Psoas muscle (tissue), 8 donors: ENCODE results near the gene RLN1. TPM values are rescaled to one million over a fixed set of nuclear protein-coding genes. Genes with fewer than 3 reads are reported as not detected.
A peak's percentile ranks its signal among the peaks of the same experiment; 100 is the strongest.
"Not testable (repeated sequence)": the region's sequence is repeated elsewhere in the genome, so short reads cannot be mapped to it uniquely, and the experiment has no call there.

Experiments
- ATAC-seq, 4 donors: fragments of 200-7000 bp; cut with Tn5 transposase; one replicate each; pipeline ENCODE4 v1.9.1; 2020; ENCODE audit warnings: moderate library complexity in 3 of 4, mild to moderate bottlenecking in 2 of 4
- DNase-seq, 2 donors: peaks; one replicate each; pipeline ENCODE4 v3.0.0-alpha.2; 2020
- H3K27ac ChIP-seq: fragments of 200-600 bp; one replicate; pipeline ENCODE4 v1.8.0; 2022
- H3K27me3 ChIP-seq, 3 donors: fragments of 200-600 bp in 1 of 3; one replicate each; pipeline versions ENCODE4 v1.6.1 to v1.8.0; 2013 to 2022; ENCODE audit warnings: low read length in 2 of 3, mild to moderate bottlenecking in 2 of 3, moderate library complexity in 1 of 3; ENCODE audit not compliant: insufficient read depth in 3 of 3
- H3K36me3 ChIP-seq, 2 donors: fragments of 200-600 bp in 1 of 2; one replicate each; pipeline versions ENCODE4 v1.6.1 to v1.8.0; 2013 to 2022; ENCODE audit warnings: low read depth in 1 of 2, mild to moderate bottlenecking in 1 of 2, moderate library complexity in 1 of 2; ENCODE audit not compliant: insufficient read depth in 1 of 2
- H3K4me1 ChIP-seq: fragments of 200-600 bp; one replicate; pipeline ENCODE4 v1.8.0; 2022
- H3K4me3 ChIP-seq: fragments of 200-600 bp; one replicate; pipeline ENCODE4 v1.8.0; 2022; ENCODE audit warnings: mild to moderate bottlenecking
- H3K9me3 ChIP-seq: fragments of 200-600 bp; one replicate; pipeline ENCODE4 v1.8.0; 2022
- WGBS, 3 donors: extraction: QIAGEN DNeasy Blood & Tissue Kit; methylation state at CpG; one replicate each; pipeline versions ENCODE4 v1.1.6 to v1.1.7; 2013; 5-methylcytosine and 5-hydroxymethylcytosine counted together
- intact Hi-C, 2 donors: fragments of 100-400 bp; cut with DNase I; formaldehyde crosslinking; loops; one replicate each; pipeline versions ENCODE4 v1.11.0 to v1.14.2; 2022
- polyA plus RNA-seq, 3 donors: library from polyadenylated mRNA; stranded (reverse); fragments of 200-250 nt; gene quantifications; one replicate each; pipeline ENCODE4 v1.2.3, GENCODE V29; 2013
- total RNA-seq, 4 donors: library from RNA; stranded (reverse); fragmentation: NEBNext Ultra II Directional in 2 of 4; extraction: Animal tissue kit (Norgen Biotek cat#: 25700) in 2 of 4; gene quantifications; one replicate each; pipeline versions ENCODE4 v1.2.1 to v1.2.4, GENCODE V29; 2021 to 2023
- TF ChIP-seq, protein P1 (sequence below): fragments of 200-600 bp; IDR thresholded peaks from one replicate; pipeline ENCODE4 v1.8.0; 2022; ENCODE audit warnings: antibody characterized with exemption
- donor health status: healthy with polysubstance abuse.
- donor health status: DM: no; HTN: no; CAD: no; lungs with moderate emphysema.
- donor health status: Bipolar disorder and iron deficiency.
- donor health status: healthy.
- donor health status: DM: yes; HTN: yes; CAD: no.
- donor health status: DM: no; HTN: no; CAD: no.
- donor health status: DM: no; HTN: no; CAD: no.
- donor health status: DM: yes; HTN: yes; CAD: no.

The RLN1 gene
- total and polyA plus RNA-seq, 7 donors, result 0.06 to 0.29 (median 0.20) TPM; not detected in 4

DNA sequence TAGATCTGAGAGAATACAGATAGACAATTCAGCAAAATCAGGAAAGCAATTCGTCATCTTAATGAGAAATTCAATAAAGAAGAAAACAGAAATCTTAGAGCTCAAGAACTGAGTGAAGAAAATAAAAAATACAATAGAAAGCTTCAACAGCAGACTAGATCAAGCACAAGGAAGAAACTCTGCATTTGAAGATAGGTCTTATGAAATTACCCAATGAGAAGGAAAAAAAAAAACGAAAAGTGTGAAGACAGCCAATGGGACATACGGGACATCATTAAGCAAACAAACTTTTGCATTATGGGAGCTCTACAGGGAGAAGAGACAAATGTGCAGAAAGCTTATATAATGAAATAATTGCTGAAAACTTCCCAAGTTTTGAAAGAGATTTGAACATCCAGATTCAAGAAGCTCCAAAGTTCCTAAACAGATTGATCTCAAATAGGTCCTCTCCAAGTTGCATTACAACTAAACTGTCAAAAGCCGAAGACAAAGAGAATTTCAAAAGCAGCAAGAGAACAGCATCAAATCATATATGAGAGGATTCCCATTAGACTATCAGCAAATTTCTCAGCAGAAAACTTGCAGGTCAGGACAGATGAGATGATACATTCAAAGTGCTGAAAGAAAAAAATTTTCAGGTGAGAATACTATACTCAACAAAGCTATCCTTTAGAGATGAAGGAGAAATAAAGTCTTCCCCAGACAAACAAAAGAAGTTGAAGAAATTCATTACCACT lies 24.3 kb downstream of the RLN1 start:
- WGBS, 3 donors, result 52 to 69% (median 69%) methylated on average over 4 of the region's 4 CpGs
- H3K36me3 ChIP-seq, result no peaks in the 10 kb centered on the region
- no peaks in the 10 kb centered on the region for H3K27me3 ChIP-seq
- peaks cover 19% of the 10 kb centered on the region for H3K9me3 ChIP-seq
- no peaks in the 10 kb centered on the region for H3K4me1 ChIP-seq
- TF ChIP-seq, protein P1, sequence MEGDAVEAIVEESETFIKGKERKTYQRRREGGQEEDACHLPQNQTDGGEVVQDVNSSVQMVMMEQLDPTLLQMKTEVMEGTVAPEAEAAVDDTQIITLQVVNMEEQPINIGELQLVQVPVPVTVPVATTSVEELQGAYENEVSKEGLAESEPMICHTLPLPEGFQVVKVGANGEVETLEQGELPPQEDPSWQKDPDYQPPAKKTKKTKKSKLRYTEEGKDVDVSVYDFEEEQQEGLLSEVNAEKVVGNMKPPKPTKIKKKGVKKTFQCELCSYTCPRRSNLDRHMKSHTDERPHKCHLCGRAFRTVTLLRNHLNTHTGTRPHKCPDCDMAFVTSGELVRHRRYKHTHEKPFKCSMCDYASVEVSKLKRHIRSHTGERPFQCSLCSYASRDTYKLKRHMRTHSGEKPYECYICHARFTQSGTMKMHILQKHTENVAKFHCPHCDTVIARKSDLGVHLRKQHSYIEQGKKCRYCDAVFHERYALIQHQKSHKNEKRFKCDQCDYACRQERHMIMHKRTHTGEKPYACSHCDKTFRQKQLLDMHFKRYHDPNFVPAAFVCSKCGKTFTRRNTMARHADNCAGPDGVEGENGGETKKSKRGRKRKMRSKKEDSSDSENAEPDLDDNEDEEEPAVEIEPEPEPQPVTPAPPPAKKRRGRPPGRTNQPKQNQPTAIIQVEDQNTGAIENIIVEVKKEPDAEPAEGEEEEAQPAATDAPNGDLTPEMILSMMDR, result no peak
- ATAC-seq (no peak), DNase-seq (no peak)
- intact Hi-C loops, result no loop called here
- H3K4me3 ChIP-seq, result no peak overlapping the region
- H3K27ac ChIP-seq, result no peak overlapping the region

DNA sequence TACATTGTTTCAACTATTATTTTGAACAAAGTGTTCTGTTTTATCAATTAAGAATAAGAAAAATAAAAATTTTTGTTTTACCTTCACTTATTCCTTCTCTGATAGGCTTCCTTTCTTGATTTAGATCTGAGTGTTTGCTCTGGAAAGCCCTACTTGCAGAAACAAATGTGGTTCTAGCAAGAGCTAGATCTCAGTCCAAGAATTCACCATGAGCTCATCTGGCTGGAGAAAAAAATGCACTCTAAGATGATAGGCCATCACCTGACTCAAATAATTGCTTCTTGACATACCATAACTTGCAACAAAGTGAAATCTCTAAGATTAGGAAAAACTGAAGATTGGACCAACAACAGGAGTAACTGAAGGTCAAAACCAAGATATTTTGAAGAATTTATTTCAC lies 28.8 kb downstream of the RLN1 start:
- Histone ChIP-seq H3K9me3 (peaks cover 10% of the 10 kb centered on the region), H3K36me3 (no peaks in the 10 kb centered on the region), H3K4me1 (no peaks in the 10 kb centered on the region), H3K27me3 (no peaks in the 10 kb centered on the region), H3K4me3 (no peak overlapping the region), H3K27ac (no peak overlapping the region)
- ATAC-seq (no peak), DNase-seq (no peak)
- intact Hi-C loops, result no loop called here
- TF ChIP-seq, protein P1, result no peak

DNA sequence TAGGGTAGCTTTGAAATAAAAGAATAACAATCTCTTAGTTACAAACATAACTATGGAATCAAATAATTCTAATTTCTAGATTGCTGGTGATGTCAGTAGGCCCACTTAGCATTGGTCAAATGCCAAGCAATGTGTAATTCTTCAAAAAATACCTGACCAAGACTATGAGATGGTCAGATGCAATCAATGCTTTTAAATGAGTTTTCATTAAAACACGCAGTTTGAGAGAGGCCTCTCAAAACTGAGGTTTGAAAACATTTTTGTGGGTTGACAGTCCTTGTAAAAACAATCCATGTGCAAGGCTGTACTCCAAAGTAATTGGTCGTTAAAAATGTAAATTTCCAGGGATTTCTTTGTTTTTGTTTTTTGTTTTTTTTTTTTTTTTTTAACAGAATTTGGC lies 33.9 kb downstream of the RLN1 start:
- no peak overlapping the region for H3K27ac ChIP-seq
- no peaks in the 10 kb centered on the region for H3K27me3 ChIP-seq
- no peaks in the 10 kb centered on the region for H3K9me3 ChIP-seq
- no peak overlapping the region for H3K4me3 ChIP-seq
- ATAC-seq (no peak), DNase-seq (no peak)
- 84 to 90% (median 86%) methylated on average over 2 of the region's 2 CpGs for WGBS, 3 donors
- TF ChIP-seq, protein P1, result no peak
- intact Hi-C loops, result no loop called here
- no peaks in the 10 kb centered on the region for H3K4me1 ChIP-seq
- no peaks in the 10 kb centered on the region for H3K36me3 ChIP-seq

DNA sequence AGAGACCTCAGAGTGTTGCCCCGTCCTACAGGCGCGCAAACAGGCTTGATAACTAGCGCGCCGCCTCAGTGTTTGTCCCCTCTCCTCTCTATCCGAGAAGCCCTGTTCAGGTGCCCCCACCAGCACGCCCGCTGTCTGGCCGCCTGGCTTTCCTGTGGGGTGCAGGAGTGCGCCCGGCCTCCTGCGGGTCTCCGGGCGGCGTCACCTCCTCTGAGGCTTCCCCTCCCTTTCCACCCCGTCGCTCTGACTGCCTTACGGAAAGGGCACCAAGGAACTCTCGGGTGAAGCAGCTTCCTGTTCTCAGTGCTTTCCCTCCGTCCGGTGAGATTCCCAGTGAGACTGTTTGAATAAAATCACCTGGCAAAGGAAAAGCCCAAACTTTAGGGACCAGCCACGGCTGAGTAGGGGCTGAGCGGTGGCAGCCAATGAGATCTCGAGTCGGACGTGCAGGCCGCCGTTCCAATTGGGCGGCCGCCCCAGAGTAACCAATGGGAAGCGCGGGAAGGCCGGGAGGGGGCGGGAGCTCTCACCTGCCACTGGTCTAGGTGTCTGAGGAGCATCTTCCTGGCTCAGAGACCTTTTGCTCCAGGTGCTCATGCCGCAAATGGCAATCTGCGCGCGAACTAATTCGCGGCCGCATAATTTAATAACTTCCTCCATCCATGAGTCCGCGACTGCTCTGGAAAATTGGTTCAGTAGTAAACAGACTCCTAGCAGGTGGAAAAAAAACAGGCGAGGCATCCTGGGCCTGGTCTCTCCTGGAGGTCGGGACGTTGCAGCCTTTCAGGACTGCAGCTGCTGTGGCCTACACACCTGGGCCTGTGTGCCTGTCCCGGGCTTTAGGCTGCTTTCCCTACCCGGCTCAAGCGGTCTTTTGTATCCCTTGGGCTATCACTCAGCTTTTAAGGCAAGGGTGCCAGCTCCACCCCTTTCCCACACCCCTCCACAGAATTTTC lies 35.6 kb downstream of the RLN1 start, which contains the start of gene RLN2:
Gene RLN2, minus strand, starts transcription at position 877 of the 956 bp plus-strand sequence. Its CDS starts 136 bp downstream, at position 741.
- intact Hi-C loops, H3K4me1 ChIP-seq, H3K36me3 ChIP-seq, H3K4me3 ChIP-seq, H3K9me3 ChIP-seq, H3K27ac ChIP-seq, DNase-seq, H3K27me3 ChIP-seq: not testable (repeated sequence)
- peak; percentile 99 to 100 (median 100) for ATAC-seq
- WGBS, 3 donors, result 26 to 36% (median 32%) methylated on average over 15 of the region's 50 CpGs

DNA sequence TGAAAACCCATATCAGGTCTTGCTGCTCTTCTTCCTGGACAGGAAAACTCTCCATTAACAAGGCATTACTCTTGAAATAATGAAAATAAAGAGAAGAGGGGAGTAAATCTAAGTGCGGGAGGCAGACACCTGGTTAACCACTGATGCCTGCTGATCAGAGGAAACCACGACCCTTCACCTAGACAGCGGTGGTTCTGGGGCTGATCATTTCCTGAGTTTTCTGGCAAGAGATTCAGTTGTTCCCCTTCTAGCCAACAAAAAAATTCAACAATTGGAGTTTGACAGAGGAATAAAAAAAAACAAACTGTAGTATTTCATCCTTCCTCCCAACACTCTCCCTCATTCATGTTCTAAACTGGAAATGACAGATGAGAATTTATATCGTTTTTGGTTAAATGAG lies 38.1 kb downstream of the RLN1 start:
- WGBS, 3 donors, result 61 to 74% (median 64%) methylated on average over 4 of the region's 4 CpGs
- ATAC-seq (no peak), DNase-seq (no peak)
- Histone ChIP-seq H3K36me3 (no peaks in the 10 kb centered on the region), H3K4me1 (no peaks in the 10 kb centered on the region), H3K27me3 (no peaks in the 10 kb centered on the region), H3K9me3 (no peaks in the 10 kb centered on the region), H3K27ac (no peak overlapping the region), H3K4me3 (no peak overlapping the region)
- intact Hi-C loops, result no loop called here
- TF ChIP-seq, protein P1, result no peak
